Activated B cell treated with CpG ODN at 0.5 μM for 24 hours (primary cell): ENCODE measurements around the gene PICALM. TPM values are rescaled to one million over a fixed set of nuclear protein-coding genes. Genes with fewer than 3 reads are reported as not detected.

Experiments
- ATAC-seq: fragments of 200-7000 bp; cut with Tn5 transposase; one replicate; pipeline ENCODE4 v1.10.0; 2021; ENCODE audit warnings: low read depth, mild to moderate bottlenecking, moderate library complexity
- CTCF ChIA-PET: fragments of 350-600 bp; sonication (Branson Sonifier 250); formaldehyde crosslinking; loops from one replicate; lab custom pipeline; 2021; ENCODE audit warnings: antibody characterized with exemption; lab: Charles Lee
- POLR2A ChIA-PET: fragments of 350-600 bp; sonication (Branson Sonifier 250); formaldehyde crosslinking; loops from one replicate; lab custom pipeline; 2021; ENCODE audit warnings: antibody characterized with exemption; lab: Charles Lee
- DNase-seq: peaks from one replicate; pipeline ENCODE4 v3.0.0; 2022
- H3K27ac Mint-ChIP-seq: one replicate; pipeline ENCODE4 v1.8.0; 2020; ENCODE audit warnings: mixed read lengths
- H3K27me3 Mint-ChIP-seq: one replicate; pipeline ENCODE4 v1.8.0; 2021; ENCODE audit warnings: mixed read lengths
- H3K36me3 Mint-ChIP-seq: one replicate; pipeline ENCODE4 v1.8.0; 2021; ENCODE audit warnings: low read depth, mixed read lengths
- H3K4me1 Mint-ChIP-seq: one replicate; pipeline ENCODE4 v1.8.0; 2021; ENCODE audit warnings: mixed read lengths
- H3K4me3 Mint-ChIP-seq: one replicate; pipeline ENCODE4 v1.8.0; 2020; ENCODE audit warnings: mild to moderate bottlenecking, mixed read lengths
- H3K9me3 Mint-ChIP-seq: one replicate; pipeline ENCODE4 v1.8.0; 2020; ENCODE audit warnings: mixed read lengths
- CTCF ChIP-seq: fragments of 200-600 bp; IDR thresholded peaks from one replicate; pipeline ENCODE4 v1.8.0; 2022; ENCODE audit warnings: antibody characterized with exemption, mild to moderate bottlenecking
- intact Hi-C: fragments of 100-400 bp; cut with micrococcal nuclease; formaldehyde crosslinking; loops from one replicate; pipeline ENCODE4 v1.15.1; 2024
- total RNA-seq: library from RNA; stranded (reverse); gene quantifications from 2 replicates; pipeline ENCODE4 v1.2.3, GENCODE V29; 2022

Gene PICALM, protein sequence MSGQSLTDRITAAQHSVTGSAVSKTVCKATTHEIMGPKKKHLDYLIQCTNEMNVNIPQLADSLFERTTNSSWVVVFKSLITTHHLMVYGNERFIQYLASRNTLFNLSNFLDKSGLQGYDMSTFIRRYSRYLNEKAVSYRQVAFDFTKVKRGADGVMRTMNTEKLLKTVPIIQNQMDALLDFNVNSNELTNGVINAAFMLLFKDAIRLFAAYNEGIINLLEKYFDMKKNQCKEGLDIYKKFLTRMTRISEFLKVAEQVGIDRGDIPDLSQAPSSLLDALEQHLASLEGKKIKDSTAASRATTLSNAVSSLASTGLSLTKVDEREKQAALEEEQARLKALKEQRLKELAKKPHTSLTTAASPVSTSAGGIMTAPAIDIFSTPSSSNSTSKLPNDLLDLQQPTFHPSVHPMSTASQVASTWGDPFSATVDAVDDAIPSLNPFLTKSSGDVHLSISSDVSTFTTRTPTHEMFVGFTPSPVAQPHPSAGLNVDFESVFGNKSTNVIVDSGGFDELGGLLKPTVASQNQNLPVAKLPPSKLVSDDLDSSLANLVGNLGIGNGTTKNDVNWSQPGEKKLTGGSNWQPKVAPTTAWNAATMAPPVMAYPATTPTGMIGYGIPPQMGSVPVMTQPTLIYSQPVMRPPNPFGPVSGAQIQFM
- 118 and 139 TPM in 2 replicates for total RNA-seq

DNA sequence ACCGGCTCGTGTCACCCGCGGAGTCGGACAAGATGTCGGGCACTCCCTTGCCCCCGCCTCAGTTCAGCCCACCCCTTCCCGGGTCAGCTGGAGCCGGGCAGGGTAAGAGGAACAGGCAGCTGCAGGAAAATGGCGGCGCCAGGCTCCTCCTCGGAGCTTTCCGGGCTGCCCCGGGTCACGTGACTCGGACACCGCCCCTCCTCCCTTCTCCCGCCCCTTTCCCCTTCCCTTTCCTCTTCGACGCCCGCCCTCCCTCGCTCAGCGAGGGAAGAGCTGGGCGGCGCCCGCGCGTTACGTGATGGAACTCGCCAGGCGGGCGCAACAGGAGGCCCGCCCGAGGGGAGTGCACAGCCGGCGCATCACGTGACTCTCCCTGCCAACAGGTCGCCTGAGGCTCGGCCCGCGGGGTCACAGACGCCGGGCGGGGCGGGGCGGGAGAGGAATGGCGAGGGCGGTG is at the start of gene PICALM:
Gene PICALM (minus strand): TSS at position 134 of the 457 bp plus-strand sequence. CDS start 304 bp downstream, outside the sequence.
- peak; percentile 82 for ATAC-seq

DNA sequence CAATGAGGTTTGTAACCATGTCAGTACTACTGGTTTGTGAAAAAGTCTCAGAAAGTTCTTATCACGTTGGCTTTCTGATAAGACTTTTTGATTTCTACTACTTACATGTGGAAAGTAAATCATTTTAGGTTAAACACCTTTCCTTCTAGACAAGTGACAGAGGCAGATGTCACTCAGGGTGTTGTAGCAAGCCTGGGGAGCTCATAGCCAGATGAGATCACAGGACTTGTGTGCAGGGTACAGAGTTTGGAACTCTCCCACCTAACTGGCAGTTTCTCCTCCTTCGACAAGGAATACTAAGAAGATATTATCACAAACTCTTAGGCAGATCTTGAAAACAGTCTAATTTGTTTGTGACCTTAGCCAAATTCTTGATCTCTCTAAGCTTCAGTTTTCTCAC is 49.4 kb upstream of the PICALM start:
- Mint-ChIP-seq H3K27me3 (no peaks in the 10 kb centered on the region), H3K27ac (no peak overlapping the region), H3K36me3 (no peaks in the 10 kb centered on the region), H3K9me3 (no peaks in the 10 kb centered on the region), H3K4me3 (no peak overlapping the region), H3K4me1 (peaks cover 21% of the 10 kb centered on the region)
- DNase-seq: no peak
- no peak for ATAC-seq
- POLR2A ChIA-PET: interaction anchor here (0.9 to 1.1 kb wide), 3 partner anchors 51 to 102 kb away, joined by 3 to 4 read pairs (median 3); no protein-coding TSS in a partner anchor
- intact Hi-C loops: no loop called here
- CTCF ChIA-PET: interaction anchor here (0.7 kb wide), 1 partner anchor 51 kb away, joined by 3 read pairs; no protein-coding TSS in a partner anchor
- no peak for TF ChIP-seq CTCF

More for the DNA sequence above, at the start of gene PICALM:
- Mint-ChIP-seq H3K27ac (peak within 1 kb of the TSS; percentile 95), H3K9me3 (no peaks in the 10 kb centered on the region), H3K4me1 (peaks cover 50% of the 10 kb centered on the region), H3K36me3 (peaks cover 18% of the 10 kb centered on the region), H3K4me3 (peak within 1 kb of the TSS; percentile 97), H3K27me3 (no peaks in the 10 kb centered on the region)
- POLR2A ChIA-PET: interaction anchor here (0.6 to 5.3 kb wide), 31 partner anchors 10 to 441 kb away, joined by 3 to 65 read pairs (median 5); partner anchors contain the start of genes CCDC83, EED, HIKESHI and TMEM126B
- no peak for TF ChIP-seq CTCF
- CTCF ChIA-PET: interaction anchor here (1.2 to 3.5 kb wide), 6 partner anchors 25 to 134 kb away, joined by 4 to 35 read pairs (median 6); no protein-coding TSS in a partner anchor
- intact Hi-C loops: loop anchor here (1.0 to 5.0 kb wide), 10 partner anchors 27 to 968 kb away; partner anchors contain the start of genes HIKESHI, TMEM126B and TMEM135
- peak; percentile 94 for DNase-seq

GRCh38 chr11:86117712-86118063 is 48.8 kb upstream of the PICALM start:
- CTCF ChIA-PET: interaction anchor here (0.7 to 3.1 kb wide), 3 partner anchors 50 to 76 kb away, joined by 3 to 17 read pairs (median 11); no protein-coding TSS in a partner anchor
- Mint-ChIP-seq H3K27me3 (no peaks in the 10 kb centered on the region), H3K4me3 (no peak overlapping the region), H3K4me1 (peaks cover 21% of the 10 kb centered on the region), H3K9me3 (no peaks in the 10 kb centered on the region), H3K36me3 (no peaks in the 10 kb centered on the region), H3K27ac (peak overlapping the region; percentile 87)
- no peak for TF ChIP-seq CTCF
- intact Hi-C loops: loop anchor here (2.0 kb wide), 3 partner anchors 15 to 75 kb away; no protein-coding TSS in a partner anchor
- DNase-seq (no peak), ATAC-seq (no peak)
- POLR2A ChIA-PET: interaction anchor here (0.9 to 3.0 kb wide), 4 partner anchors 50 to 103 kb away, joined by 3 to 10 read pairs (median 4); no protein-coding TSS in a partner anchor

DNA sequence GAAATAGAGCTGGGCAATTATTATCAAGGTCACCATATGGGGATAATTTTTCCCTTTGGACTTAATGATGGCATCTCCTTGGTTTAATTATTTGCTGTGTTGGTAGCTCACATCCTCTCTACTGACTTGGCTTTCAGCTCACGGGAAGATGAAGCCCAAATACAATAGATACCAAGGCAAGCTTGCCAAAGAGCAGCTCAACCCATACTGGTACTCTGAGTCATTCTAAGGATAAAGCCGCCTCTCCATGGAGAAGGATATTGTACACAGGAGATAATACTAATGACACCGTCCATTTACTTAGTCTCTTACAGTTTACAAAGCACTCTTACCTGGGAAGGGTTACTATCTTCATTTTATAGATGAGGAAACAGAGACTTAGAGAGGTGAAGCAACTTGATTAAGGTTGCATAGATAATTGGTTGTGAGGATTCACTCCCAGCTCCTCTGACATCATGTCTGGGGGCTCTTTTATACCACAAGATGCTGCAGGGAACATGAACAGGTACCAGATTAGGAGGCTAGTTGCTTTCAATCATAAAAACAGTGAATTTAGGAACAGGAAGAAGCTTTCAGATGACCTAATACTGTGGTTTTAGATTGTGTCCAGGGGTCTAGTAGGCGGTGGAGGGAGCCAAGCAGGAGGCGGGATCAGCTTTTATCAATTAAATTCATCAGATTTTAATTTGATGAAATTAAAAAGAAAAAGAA is 48.3 kb upstream of the PICALM start:
- no peak for TF ChIP-seq CTCF
- H3K27ac Mint-ChIP-seq: peak overlapping the region; percentile 87
- peaks cover 21% of the 10 kb centered on the region for H3K4me1 Mint-ChIP-seq
- H3K9me3 Mint-ChIP-seq: no peaks in the 10 kb centered on the region
- no peak overlapping the region for H3K4me3 Mint-ChIP-seq
- ATAC-seq (no peak), DNase-seq (no peak)
- intact Hi-C loops: loop anchor here (2.0 kb wide), 3 partner anchors 16 to 74 kb away; no protein-coding TSS in a partner anchor
- POLR2A ChIA-PET: interaction anchor here (0.7 to 3.0 kb wide), 7 partner anchors 11 to 103 kb away, joined by 3 to 10 read pairs (median 4); no protein-coding TSS in a partner anchor
- no peaks in the 10 kb centered on the region for H3K27me3 Mint-ChIP-seq
- H3K36me3 Mint-ChIP-seq: no peaks in the 10 kb centered on the region
- CTCF ChIA-PET: interaction anchor here (0.7 to 3.1 kb wide), 3 partner anchors 50 to 76 kb away, joined by 3 to 17 read pairs (median 11); no protein-coding TSS in a partner anchor
